ENCODE measurements around the gene ARRB1. TPM values are rescaled to one million over a fixed set of nuclear protein-coding genes. Genes with fewer than 3 reads are reported as not detected.

The ARRB1 gene
- total and polyA plus RNA-seq, 9 donors: 15.2 to 68.0 (median 27.2) TPM

GRCh38 chr11:75324740-75325139 is 26.7 kb downstream of the ARRB1 start:
- WGBS, 3 donors: 82 to 87% (median 85%) methylated on average over 4 of the region's 4 CpGs
- Histone ChIP-seq H3K27ac (no peak overlapping the region), H3K27me3 (no peaks in the 10 kb centered on the region), H3K9me3 (no peaks in the 10 kb centered on the region), H3K4me3 (no peak overlapping the region), H3K36me3 (no peaks in the 10 kb centered on the region), H3K4me1 (ENCODE audit: insufficient read depth) (peaks cover 15% of the 10 kb centered on the region)
- intact Hi-C loops (cut with DNase I): loop anchor here in 2 of 4 donors (5.0 kb wide), 2 partner anchors 42 to 58 kb away; no protein-coding TSS in a partner anchor
- TF ChIP-seq CTCF (IDR thresholded peaks at IDR 0.05): no peak
- no peak for TF ChIP-seq POLR2A (IDR thresholded peaks at IDR 0.05)
- TF ChIP-seq EP300 (IDR thresholded peaks at IDR 0.05): no peak
- no peak for DNase-seq

GRCh38 chr11:75324189-75324588 is 27.3 kb downstream of the ARRB1 start:
- no peak overlapping the region for H3K27ac ChIP-seq
- TF ChIP-seq CTCF (IDR thresholded peaks at IDR 0.05): no peak
- no peak for TF ChIP-seq EP300 (IDR thresholded peaks at IDR 0.05)
- TF ChIP-seq POLR2A (IDR thresholded peaks at IDR 0.05): no peak
- intact Hi-C loops (cut with DNase I): no loop called here

GRCh38 chr11:75323609-75324008 is 27.9 kb downstream of the ARRB1 start:
- intact Hi-C loops (cut with DNase I): no loop called here
- H3K9me3 ChIP-seq: no peaks in the 10 kb centered on the region
- H3K36me3 ChIP-seq: no peaks in the 10 kb centered on the region
- no peak overlapping the region for H3K27ac ChIP-seq
- no peak overlapping the region for H3K4me3 ChIP-seq
- TF ChIP-seq EP300 (IDR thresholded peaks at IDR 0.05) (no peak), CTCF (IDR thresholded peaks at IDR 0.05) (no peak), POLR2A (IDR thresholded peaks at IDR 0.05) (no peak)
- WGBS, 3 donors: 63 to 76% (median 75%) methylated on average over 7 of the region's 7 CpGs
- H3K4me1 ChIP-seq (ENCODE audit: insufficient read depth): peaks cover 12% of the 10 kb centered on the region
- H3K27me3 ChIP-seq: no peaks in the 10 kb centered on the region
- DNase-seq: no peak

More at GRCh38 chr11:75324189-75324588, 27.3 kb downstream of the ARRB1 start:
- H3K36me3 ChIP-seq: no peaks in the 10 kb centered on the region
- peaks cover 12% of the 10 kb centered on the region for H3K4me1 ChIP-seq (ENCODE audit: insufficient read depth)
- DNase-seq: no peak
- no peaks in the 10 kb centered on the region for H3K9me3 ChIP-seq
- H3K27me3 ChIP-seq: no peaks in the 10 kb centered on the region
- WGBS, 3 donors: 93 to 97% (median 95%) methylated on average over 12 of the region's 12 CpGs
- no peak overlapping the region for H3K4me3 ChIP-seq

GRCh38 chr11:75320643-75321042 is 30.8 kb downstream of the ARRB1 start:
- no peaks in the 10 kb centered on the region for H3K9me3 ChIP-seq
- DNase-seq: no peak
- H3K27me3 ChIP-seq: no peaks in the 10 kb centered on the region
- H3K27ac ChIP-seq: no peak overlapping the region
- no peaks in the 10 kb centered on the region for H3K36me3 ChIP-seq
- TF ChIP-seq EP300 (IDR thresholded peaks at IDR 0.05) (no peak), CTCF (IDR thresholded peaks at IDR 0.05) (no peak), POLR2A (IDR thresholded peaks at IDR 0.05) (no peak)
- H3K4me1 ChIP-seq (ENCODE audit: insufficient read depth): peaks cover 8% of the 10 kb centered on the region
- H3K4me3 ChIP-seq: no peak overlapping the region
- intact Hi-C loops (cut with DNase I): no loop called here
- WGBS, 3 donors: 79 to 89% (median 80%) methylated on average over 5 of the region's 5 CpGs
